Uterus (tissue), 4 donors: ENCODE measurements around the gene CDH4. TPM values are rescaled to one million over a fixed set of nuclear protein-coding genes. Genes with fewer than 3 reads are reported as not detected.

ENCODE experiments used
- DNase-seq, 2 donors: peaks; one replicate each; pipeline ENCODE4 v3.0.0-alpha.2; 2019 to 2020
- H3K27ac ChIP-seq, 2 donors: fragments of 200-600 bp; sonication (generic); 1 replicate in 1 of 2; 2 replicates in 1 of 2; pipeline ENCODE4 v1.5.1; 2016 to 2018
- H3K27me3 ChIP-seq, 2 donors: fragments of 200-600 bp; sonication (generic); one replicate each; pipeline ENCODE4 v1.5.1; 2018 to 2019; ENCODE audit warnings: control low read depth in 1 of 2
- H3K36me3 ChIP-seq, 2 donors: fragments of 200-600 bp; sonication (generic); one replicate each; pipeline ENCODE4 v1.5.1; 2019; ENCODE audit warnings: control low read depth in 1 of 2
- H3K4me1 ChIP-seq, 2 donors: fragments of 200-600 bp; sonication (generic); one replicate each; pipeline ENCODE4 v1.5.1; 2018 to 2019; ENCODE audit warnings: control low read depth in 1 of 2
- H3K4me3 ChIP-seq, 2 donors: fragments of 200-600 bp; sonication (generic); 1 replicate in 1 of 2; 2 replicates in 1 of 2; pipeline ENCODE4 v1.5.1; 2018 to 2019; ENCODE audit warnings: mild to moderate bottlenecking in 1 of 2
- H3K9me3 ChIP-seq, 2 donors: fragments of 200-600 bp; sonication (generic); one replicate each; pipeline ENCODE4 v1.5.1; 2019; ENCODE audit warnings: control low read depth in 1 of 2
- POLR2A ChIP-seq, 2 donors: fragments of 450-650 bp; IDR thresholded peaks; one replicate each; pipeline ENCODE4 v1.6.1; 2016; ENCODE audit warnings: antibody characterized with exemption in 2 of 2, mild to moderate bottlenecking in 1 of 2, moderate library complexity in 1 of 2
- intact Hi-C: fragments of 100-400 bp; cut with DNase I; formaldehyde crosslinking; loops from one replicate; pipeline ENCODE4 v1.15.1; 2023; ENCODE audit warnings: low total_unique reads
- total RNA-seq, 4 donors: library from RNA; depleted of rRNA in 3 of 4; stranded (reverse); fragments of >200 nt in 3 of 4; gene quantifications; one replicate each; pipeline versions ENCODE4 v1.1.0 to v1.2.4, GENCODE V29; 2014 to 2023
- TF ChIP-seq, protein P1 (sequence below), 4 experiments: fragments of 200-600 bp in 2 of 4; fragments of 450-650 bp in 2 of 4; sonication (generic) in 2 of 4; IDR thresholded peaks; one replicate each; pipeline ENCODE4 v1.5.1; 2016 to 2019; ENCODE audit warnings: antibody characterized with exemption in 4 of 4, mild to moderate bottlenecking in 2 of 4, moderate library complexity in 1 of 4
- donor health status: DM: yes; HTN: yes; CAD: no.

CDH4 gene
- total RNA-seq, 4 donors from 2014 or later, result under 0.01 to 0.55 TPM; not detected in 2

DNA sequence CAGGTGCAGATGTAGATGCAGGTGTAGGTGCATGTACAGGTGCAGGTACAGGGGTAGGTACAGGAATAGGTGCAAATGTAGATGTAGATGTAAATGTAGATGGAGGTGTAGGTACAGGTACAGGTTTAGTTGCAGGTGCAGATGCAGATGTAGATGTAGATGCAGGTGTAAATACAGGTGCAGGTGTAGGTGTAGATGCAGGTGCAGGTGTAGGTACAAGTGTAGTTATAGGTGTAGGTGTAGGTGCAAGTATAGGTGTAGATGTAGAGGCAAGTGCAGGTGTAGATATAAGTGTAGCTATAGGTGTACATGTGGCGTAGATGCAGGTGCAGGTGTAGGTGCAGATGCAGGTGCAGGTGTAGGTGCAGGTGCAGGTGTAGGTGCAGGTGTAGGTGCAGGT, 34.2 kb upstream of the CDH4 start:
- TF ChIP-seq, protein P1, sequence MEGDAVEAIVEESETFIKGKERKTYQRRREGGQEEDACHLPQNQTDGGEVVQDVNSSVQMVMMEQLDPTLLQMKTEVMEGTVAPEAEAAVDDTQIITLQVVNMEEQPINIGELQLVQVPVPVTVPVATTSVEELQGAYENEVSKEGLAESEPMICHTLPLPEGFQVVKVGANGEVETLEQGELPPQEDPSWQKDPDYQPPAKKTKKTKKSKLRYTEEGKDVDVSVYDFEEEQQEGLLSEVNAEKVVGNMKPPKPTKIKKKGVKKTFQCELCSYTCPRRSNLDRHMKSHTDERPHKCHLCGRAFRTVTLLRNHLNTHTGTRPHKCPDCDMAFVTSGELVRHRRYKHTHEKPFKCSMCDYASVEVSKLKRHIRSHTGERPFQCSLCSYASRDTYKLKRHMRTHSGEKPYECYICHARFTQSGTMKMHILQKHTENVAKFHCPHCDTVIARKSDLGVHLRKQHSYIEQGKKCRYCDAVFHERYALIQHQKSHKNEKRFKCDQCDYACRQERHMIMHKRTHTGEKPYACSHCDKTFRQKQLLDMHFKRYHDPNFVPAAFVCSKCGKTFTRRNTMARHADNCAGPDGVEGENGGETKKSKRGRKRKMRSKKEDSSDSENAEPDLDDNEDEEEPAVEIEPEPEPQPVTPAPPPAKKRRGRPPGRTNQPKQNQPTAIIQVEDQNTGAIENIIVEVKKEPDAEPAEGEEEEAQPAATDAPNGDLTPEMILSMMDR (IDR thresholded peaks at IDR 0.05), result no peak
- TF ChIP-seq POLR2A (IDR thresholded peaks at IDR 0.05), result no peak
- no peak overlapping the region for H3K27ac ChIP-seq
- no peaks in the 10 kb centered on the region for H3K9me3 ChIP-seq
- H3K27me3 ChIP-seq, result no peaks in the 10 kb centered on the region
- no peak for DNase-seq
- H3K4me3 ChIP-seq, result no peak overlapping the region
- no peaks in the 10 kb centered on the region for H3K36me3 ChIP-seq
- no peaks in the 10 kb centered on the region for H3K4me1 ChIP-seq
- intact Hi-C loops, result no loop called here

DNA sequence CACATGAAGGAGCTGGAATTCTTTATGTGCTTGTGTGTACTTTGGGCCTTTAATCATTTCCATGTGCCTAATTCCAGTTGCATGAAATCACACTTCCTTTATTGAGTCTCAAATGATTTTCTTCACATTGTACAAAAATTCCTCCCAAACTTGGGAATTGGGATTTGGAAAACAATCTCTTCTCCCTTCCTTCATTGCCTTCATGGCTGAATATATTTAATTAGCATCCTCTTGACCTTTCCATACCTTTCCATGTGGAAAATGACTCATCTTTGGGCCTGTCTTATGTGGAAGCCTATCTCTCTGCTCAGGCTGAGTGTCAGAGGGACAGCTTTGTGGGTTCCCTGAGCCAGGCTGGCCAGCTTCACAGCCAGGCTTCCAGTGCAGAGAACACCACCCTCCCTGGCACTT, 33.0 kb upstream of the CDH4 start:
- intact Hi-C loops, result no loop called here
- Histone ChIP-seq H3K36me3 (no peaks in the 10 kb centered on the region), H3K4me3 (no peak overlapping the region), H3K27me3 (no peaks in the 10 kb centered on the region), H3K27ac (no peak overlapping the region), H3K4me1 (no peaks in the 10 kb centered on the region), H3K9me3 (no peaks in the 10 kb centered on the region)
- DNase-seq, result no peak
- TF ChIP-seq, protein P1 (IDR thresholded peaks at IDR 0.05), result no peak
- no peak for TF ChIP-seq POLR2A (IDR thresholded peaks at IDR 0.05)

DNA sequence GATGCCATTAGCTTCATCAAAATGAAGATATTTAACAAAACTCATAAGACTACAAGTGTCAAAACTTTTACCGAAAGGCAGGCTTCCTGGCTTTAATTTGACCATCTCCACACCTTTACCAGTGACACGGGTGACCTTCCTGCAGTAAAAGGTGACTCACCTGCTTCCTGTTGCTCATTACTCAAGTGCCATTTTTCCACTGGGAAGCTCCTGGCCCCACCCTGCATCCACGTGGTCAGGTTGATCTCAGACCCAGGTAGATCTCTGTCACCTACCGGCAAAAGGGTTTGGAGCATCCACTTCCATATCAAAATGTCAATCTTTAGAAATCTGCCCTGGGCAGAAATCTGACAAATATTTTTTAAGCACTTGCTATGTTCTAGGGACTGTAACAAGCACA, 31.9 kb upstream of the CDH4 start:
- H3K4me3 ChIP-seq, result no peak overlapping the region
- TF ChIP-seq, protein P1 (IDR thresholded peaks at IDR 0.05), result no peak
- TF ChIP-seq POLR2A (IDR thresholded peaks at IDR 0.05), result no peak
- no peaks in the 10 kb centered on the region for H3K27me3 ChIP-seq
- no peaks in the 10 kb centered on the region for H3K36me3 ChIP-seq
- H3K27ac ChIP-seq, result no peak overlapping the region
- H3K9me3 ChIP-seq, result no peaks in the 10 kb centered on the region
- DNase-seq, result no peak
- H3K4me1 ChIP-seq, result no peaks in the 10 kb centered on the region
- intact Hi-C loops, result no loop called here

DNA sequence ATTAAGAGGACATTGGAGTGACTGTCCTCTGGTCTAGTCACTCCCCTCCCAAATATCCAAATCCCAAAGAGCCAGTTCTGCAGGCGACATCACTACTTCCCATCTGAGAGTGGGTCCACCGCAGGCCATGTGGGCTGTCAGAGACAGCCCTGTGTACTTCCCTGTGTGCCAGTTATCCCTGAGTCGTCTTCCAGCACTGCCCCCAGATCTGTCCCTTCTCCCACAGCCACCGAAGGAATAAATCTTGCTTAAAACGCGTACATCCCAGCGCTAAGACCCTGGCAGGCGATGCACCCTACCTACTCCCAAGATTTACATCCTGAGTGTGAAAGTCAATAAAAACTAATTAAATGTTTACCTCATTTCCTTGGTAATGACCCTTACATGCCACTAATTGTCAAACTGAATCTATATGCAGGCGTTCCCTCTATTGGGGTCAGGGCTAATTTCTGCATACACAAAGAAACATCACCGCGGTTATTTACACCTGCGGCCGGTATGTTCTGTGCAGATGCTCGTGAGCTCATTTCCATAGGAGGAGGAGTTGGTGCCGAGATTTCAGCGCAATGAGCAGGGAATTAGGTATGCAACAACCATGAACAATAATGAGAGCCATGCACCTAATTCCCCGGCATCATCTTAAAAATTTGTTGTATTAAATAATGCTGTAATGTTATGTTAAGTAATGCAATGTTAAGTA, 31.3 kb upstream of the CDH4 start:
- H3K9me3 ChIP-seq, result no peaks in the 10 kb centered on the region
- H3K36me3 ChIP-seq, result no peaks in the 10 kb centered on the region
- DNase-seq, result no peak
- TF ChIP-seq POLR2A (IDR thresholded peaks at IDR 0.05), result no peak
- TF ChIP-seq, protein P1 (IDR thresholded peaks at IDR 0.05), result no peak
- no peaks in the 10 kb centered on the region for H3K27me3 ChIP-seq
- no peaks in the 10 kb centered on the region for H3K4me1 ChIP-seq
- no peak overlapping the region for H3K4me3 ChIP-seq
- intact Hi-C loops, result no loop called here
- no peak overlapping the region for H3K27ac ChIP-seq

DNA sequence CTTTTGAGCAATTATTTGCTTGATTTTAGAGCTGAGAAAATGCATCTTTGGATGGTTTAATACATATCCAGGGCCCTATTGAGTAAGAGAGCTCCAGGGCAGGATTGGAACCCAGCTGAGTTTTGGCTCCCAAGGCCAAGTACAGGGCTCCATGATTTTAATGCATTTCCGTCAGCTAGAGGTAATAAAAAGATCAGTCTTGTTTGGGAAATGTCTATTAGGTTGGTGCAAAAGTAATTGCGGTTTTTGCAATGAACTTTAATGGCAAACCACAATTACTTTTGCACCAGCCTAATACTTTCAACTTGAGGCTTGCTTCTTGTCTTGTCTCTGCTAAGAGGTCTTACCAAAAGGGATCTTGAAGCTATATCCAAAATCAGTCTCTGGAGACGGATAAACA, 29.4 kb upstream of the CDH4 start:
- no peak for DNase-seq
- no peak for TF ChIP-seq POLR2A (IDR thresholded peaks at IDR 0.05)
- TF ChIP-seq, protein P1 (IDR thresholded peaks at IDR 0.05), result no peak
- H3K9me3 ChIP-seq, result no peaks in the 10 kb centered on the region
- H3K27ac ChIP-seq, result no peak overlapping the region
- intact Hi-C loops, result no loop called here
- no peak overlapping the region for H3K4me3 ChIP-seq
- H3K4me1 ChIP-seq, result no peaks in the 10 kb centered on the region
- H3K27me3 ChIP-seq, result no peaks in the 10 kb centered on the region
- H3K36me3 ChIP-seq, result no peaks in the 10 kb centered on the region
